Ishikawa (cell line): ENCODE data around the gene CNR2.

Source experiments
- EGR1 ChIP-seq: IDR thresholded peaks from 2 replicates; pipeline ENCODE4 v1.6.1; 2012
- FOXM1 ChIP-seq: IDR thresholded peaks from 2 replicates; pipeline ENCODE4 v1.6.1; 2012; ENCODE audit warnings: low read depth, borderline replicate concordance
- RAD21 ChIP-seq: IDR thresholded peaks from 2 replicates; pipeline ENCODE4 v1.6.1; 2012; ENCODE audit warnings: low read depth

GRCh38 chr1:23930861-23931490, 17.8 kb upstream of the CNR2 start:
- no peak for TF ChIP-seq RAD21
- TF ChIP-seq FOXM1 = no peak
- no peak for TF ChIP-seq EGR1
